SK-N-SH (cell line): ENCODE measurements around the gene SH2D3C.

Source experiments
- CTCF ChIP-seq: fragments of 200-600 bp; sonication (generic); IDR thresholded peaks from 2 replicates; pipeline ENCODE4 v1.6.1; 2017; ENCODE audit warnings: antibody characterized with exemption, mild to moderate bottlenecking, moderate library complexity
- MAX ChIP-seq: IDR thresholded peaks from 2 replicates; pipeline ENCODE4 v1.4.0; 2012; ENCODE audit warnings: low read depth

- TF ChIP-seq MAX (no peak), CTCF (no peak)
These were observed 1.6 kb downstream of the SH2D3C start for GRCh38 chr9:127776924-127777289.
